ENCODE data around the gene RHOF.
"Not testable (repeated sequence)": the region's sequence is repeated elsewhere in the genome, so short reads cannot be mapped to it uniquely, and the experiment has no call there.

The RHOF gene

GRCh38 chr12:121749267-121749666 is 44.2 kb downstream of the RHOF start:
- TF ChIP-seq CTCF (IDR thresholded peaks at IDR 0.05) = no peak
- no peak overlapping the region for H3K27ac ChIP-seq
- intact Hi-C loops (cut with DNase I; ENCODE audit: low total_unique reads) = no loop called here
- H3K4me3 ChIP-seq = no peak overlapping the region
- no peak for DNase-seq
- no peaks in the 10 kb centered on the region for H3K9me3 ChIP-seq
- peaks cover 0 to 37% (median 0%) of the 10 kb centered on the region in 3 donors for H3K36me3 ChIP-seq
- peaks cover 0 to 12% (median 8%) of the 10 kb centered on the region in 4 donors for H3K4me1 ChIP-seq
- H3K27me3 ChIP-seq = no peaks in the 10 kb centered on the region

GRCh38 chr12:121748571-121749265 is 44.8 kb downstream of the RHOF start:
- intact Hi-C loops (cut with DNase I; ENCODE audit: low total_unique reads) = no loop called here
- TF ChIP-seq CTCF (IDR thresholded peaks at IDR 0.05) = no peak
- Histone ChIP-seq H3K27me3 (no peaks in the 10 kb centered on the region), H3K36me3 (peaks cover 0 to 37% (median 0%) of the 10 kb centered on the region in 3 donors), H3K27ac (no peak overlapping the region), H3K9me3 (no peaks in the 10 kb centered on the region), H3K4me1 (peaks cover 0 to 6% (median 2%) of the 10 kb centered on the region in 4 donors), H3K4me3 (no peak overlapping the region)
- DNase-seq = no peak

GRCh38 chr12:121748218-121748570 is 45.3 kb downstream of the RHOF start:
- TF ChIP-seq CTCF (IDR thresholded peaks at IDR 0.05) = no peak
- Histone ChIP-seq H3K27ac (no peak overlapping the region), H3K4me1 (peaks cover 0 to 1% (median 0%) of the 10 kb centered on the region in 4 donors), H3K9me3 (no peaks in the 10 kb centered on the region), H3K36me3 (peaks cover 0 to 37% (median 0%) of the 10 kb centered on the region in 3 donors), H3K4me3 (no peak overlapping the region), H3K27me3 (no peaks in the 10 kb centered on the region)
- no peak for DNase-seq
- intact Hi-C loops (cut with DNase I; ENCODE audit: low total_unique reads) = no loop called here

- H3K4me3 ChIP-seq; H3K27me3 ChIP-seq; H3K4me1 ChIP-seq; H3K27ac ChIP-seq; H3K9me3 ChIP-seq; intact Hi-C loops (cut with DNase I; ENCODE audit: low total_unique reads); DNase-seq: not testable (repeated sequence)
- peaks cover 0 to 22% (median 0%) of the 10 kb centered on the region in 3 donors for H3K36me3 ChIP-seq
Measured at GRCh38 chr12:121745545-121745944, 47.9 kb downstream of the RHOF start.

- no peak for TF ChIP-seq CTCF (IDR thresholded peaks at IDR 0.05)
- intact Hi-C loops (cut with DNase I; ENCODE audit: low total_unique reads) = no loop called here
- DNase-seq = no peak
- no peak overlapping the region for H3K4me3 ChIP-seq
- H3K4me1 ChIP-seq = peaks cover 0 to 9% (median 3%) of the 10 kb centered on the region in 4 donors
- no peak overlapping the region for H3K27ac ChIP-seq
- no peaks in the 10 kb centered on the region for H3K36me3 ChIP-seq
- H3K27me3 ChIP-seq = no peaks in the 10 kb centered on the region
- H3K9me3 ChIP-seq = no peaks in the 10 kb centered on the region
Measured at GRCh38 chr12:121741743-121742142, 51.7 kb downstream of the RHOF start.

- no peak for TF ChIP-seq CTCF (IDR thresholded peaks at IDR 0.05)
- no peak for DNase-seq
- H3K36me3 ChIP-seq = no peaks in the 10 kb centered on the region
- no peaks in the 10 kb centered on the region for H3K9me3 ChIP-seq
- H3K27ac ChIP-seq = no peak overlapping the region
- H3K4me3 ChIP-seq = no peak overlapping the region
- intact Hi-C loops (cut with DNase I; ENCODE audit: low total_unique reads) = no loop called here
- no peaks in the 10 kb centered on the region for H3K27me3 ChIP-seq
- peaks cover 0 to 9% (median 3%) of the 10 kb centered on the region in 4 donors for H3K4me1 ChIP-seq
Measured at GRCh38 chr12:121740847-121741246, 52.6 kb downstream of the RHOF start.

Measured in tibial artery (tissue), 4 donors.